HepG2 (cell line): Measurements from ENCODE around the gene ARHGAP9. TPM values are rescaled to one million over a fixed set of nuclear protein-coding genes. Genes with fewer than 3 reads are reported as not detected.

ENCODE experiments used
- CCAR2 ChIP-seq: fragments of 200-400 bp; formaldehyde crosslinking; optimal IDR thresholded peaks from 2 replicates; pipeline ENCODE3; 2018; ENCODE audit warnings: low read depth, mild to moderate bottlenecking, low read length, moderate library complexity
- FOXM1 ChIP-seq: sonication (generic); formaldehyde crosslinking; IDR thresholded peaks from 2 replicates; pipeline ENCODE4 v1.5.0; 2020; ENCODE audit warnings: missing genetic modification reagents
- HOXA7 ChIP-seq: sonication (generic); formaldehyde crosslinking; IDR thresholded peaks from 2 replicates; pipeline ENCODE4 v1.8.1; 2022; ENCODE audit warnings: mild to moderate bottlenecking, missing genetic modification reagents, moderate library complexity
- JUNB ChIP-seq: sonication (generic); formaldehyde crosslinking; IDR thresholded peaks from 2 replicates; pipeline ENCODE4 v1.8.0; 2022; ENCODE audit warnings: missing genetic modification reagents, mild to moderate bottlenecking, borderline replicate concordance
- MBNL3 ChIP-seq: fragments of 250-450 bp; sonication (Bioruptor Pico); conservative IDR thresholded peaks from 2 replicates; pipeline ENCODE4 v1.8.0; 2022; ENCODE audit warnings: mild to moderate bottlenecking, inconsistent platforms
- MTA1 ChIP-seq: sonication (generic); formaldehyde crosslinking; IDR thresholded peaks from 2 replicates; pipeline ENCODE4 v1.4.0; 2020; ENCODE audit warnings: missing genetic modification reagents, mild to moderate bottlenecking, borderline replicate concordance
- NFE2L2 ChIP-seq: fragments of 150-350 bp; IDR thresholded peaks from 2 replicates; pipeline ENCODE4 v1.6.1; 2014; ENCODE audit warnings: low read length
- NR2F2 ChIP-seq: IDR thresholded peaks from 2 replicates; pipeline ENCODE4 v1.6.1; 2012; ENCODE audit warnings: low read depth, inconsistent platforms, borderline replicate concordance
- PTBP1 ChIP-seq: fragments of 200-400 bp; formaldehyde crosslinking; IDR thresholded peaks from 2 replicates; pipeline ENCODE4 v1.6.1; 2018; ENCODE audit warnings: low read length, low read depth; ENCODE audit not compliant: poor library complexity, severe bottlenecking
- SKIL ChIP-seq: sonication (generic); formaldehyde crosslinking; IDR thresholded peaks from 2 replicates; pipeline ENCODE4 v1.8.0; 2022; ENCODE audit warnings: missing genetic modification reagents, mild to moderate bottlenecking, moderate library complexity, borderline replicate concordance
- SMARCC2 ChIP-seq: fragments of 450-650 bp; IDR thresholded peaks from 2 replicates; pipeline ENCODE4 v1.6.1; 2017; ENCODE audit warnings: antibody characterized with exemption, mild to moderate bottlenecking
- THAP11 ChIP-seq: IDR thresholded peaks from 2 replicates; pipeline ENCODE4 v1.6.1; 2016; ENCODE audit warnings: missing biosample characterization, missing genetic modification reagents
- ZFP82 ChIP-seq: sonication (generic); formaldehyde crosslinking; IDR thresholded peaks from 2 replicates; pipeline ENCODE4 v1.5.1; 2020; ENCODE audit warnings: mild to moderate bottlenecking, missing genetic modification reagents, borderline replicate concordance
- ZGPAT ChIP-seq: IDR thresholded peaks from 2 replicates; pipeline ENCODE4 v1.6.1; 2016; ENCODE audit warnings: mild to moderate bottlenecking
- ZNF121 ChIP-seq: sonication (generic); formaldehyde crosslinking; IDR thresholded peaks from 2 replicates; pipeline ENCODE4 v1.5.0; 2020; ENCODE audit warnings: mild to moderate bottlenecking, missing genetic modification reagents
- ZNF33A ChIP-seq: sonication (generic); formaldehyde crosslinking; IDR thresholded peaks from 2 replicates; pipeline ENCODE4 v1.5.1; 2020; ENCODE audit warnings: missing genetic modification reagents, mild to moderate bottlenecking, moderate library complexity, borderline replicate concordance
- ZNF580 ChIP-seq: IDR thresholded peaks from 2 replicates; pipeline ENCODE4 v1.6.1; 2016; ENCODE audit warnings: low read depth, borderline replicate concordance
- ZNF589 ChIP-seq: sonication (generic); formaldehyde crosslinking; conservative IDR thresholded peaks from 2 replicates; pipeline ENCODE4 v1.8.0; 2022; ENCODE audit warnings: mild to moderate bottlenecking, moderate library complexity, missing genetic modification reagents
- ZNF770 ChIP-seq: sonication (generic); formaldehyde crosslinking; IDR thresholded peaks from 2 replicates; pipeline ENCODE4 v1.5.0; 2020; ENCODE audit warnings: mild to moderate bottlenecking, missing genetic modification reagents
- ZNF790 ChIP-seq: sonication (generic); formaldehyde crosslinking; IDR thresholded peaks from 2 replicates; pipeline ENCODE4 v1.8.0; 2022; ENCODE audit warnings: missing genetic modification reagents, mild to moderate bottlenecking, borderline replicate concordance
- ZSCAN31 ChIP-seq: sonication (generic); formaldehyde crosslinking; IDR thresholded peaks from 2 replicates; pipeline ENCODE4 v1.5.0; 2020; ENCODE audit warnings: low read depth, mild to moderate bottlenecking, missing genetic modification reagents
- polyA plus RNA-seq, 8 experiments: library from polyadenylated mRNA; depleted of rRNA in 3 of 8; stranded (reverse) in 7 of 8; unstranded in 1 of 8; fragments of >200 nt; fragmentation: Illumina TruSeq in 4 of 8; extraction: Trizol in 4 of 8; gene quantifications; 2 replicates each; pipeline versions ENCODE4 v1.2.1 to v1.2.3, GENCODE V29; 2011 to 2016; ENCODE audit warnings: low read depth in 4 of 8, missing spikeins in 1 of 8, mixed read lengths in 1 of 8; ENCODE audit not compliant: insufficient read depth in 1 of 8
- total RNA-seq, 5 experiments: library from RNA; depleted of rRNA; stranded (reverse); fragments of >200 nt; fragmentation: Illumina TruSeq; extraction: Trizol; gene quantifications; 2 replicates each; pipeline ENCODE4 v1.2.3, GENCODE V29; 2016; ENCODE audit warnings: low read depth in 1 of 5

The ARHGAP9 gene
- total and polyA plus RNA-seq, 2 of the 13 experiments (the other 11 are each of a cell fraction or from before 2014, with no cell fraction given) = 0.18 to 1.2 TPM

- TF ChIP-seq THAP11 (CRISPR knock-in tag) (no peak), NR2F2 (no peak), CCAR2 (no peak), ZGPAT (no peak), MTA1 (no peak), SMARCC2 (no peak), ZNF33A (CRISPR knock-in tag) (0 out of 2 replicates have a peak, but pooled peaks have one; percentile 43), FOXM1 (no peak), MBNL3 (CRISPR knock-in tag) (no peak), SKIL (CRISPR knock-in tag) (no peak), ZNF121 (CRISPR knock-in tag) (no peak), ZNF589 (CRISPR knock-in tag) (no peak), ZFP82 (CRISPR knock-in tag) (no peak), ZSCAN31 (CRISPR knock-in tag) (0 out of 2 replicates have a peak, but pooled peaks have one; percentile 34), HOXA7 (no peak), JUNB (CRISPR knock-in tag) (no peak), ZNF770 (CRISPR knock-in tag) (no peak), ZNF580 (no peak), NFE2L2 (no peak), PTBP1 (no peak), ZNF790 (CRISPR knock-in tag) (no peak)
Observed at GRCh38 chr12:57518920-57519795, 39.5 kb upstream of the ARHGAP9 start (continued).
